H1 (cell line): Measurements from ENCODE around the gene FAM168B. TPM values are rescaled to one million over a fixed set of nuclear protein-coding genes. Genes with fewer than 3 reads are reported as not detected.

Source experiments
- CTCF ChIA-PET: fragments of 300-600 bp; sonication (Branson Sonifier 250); formaldehyde crosslinking; loops from one replicate; lab custom pipeline; 2021; ENCODE audit not compliant: partially characterized antibody; lab: Charles Lee
- POLR2A ChIA-PET: fragments of 300-600 bp; sonication (Branson Sonifier 250); formaldehyde crosslinking; loops from one replicate; lab custom pipeline; 2021; ENCODE audit warnings: inconsistent platforms; ENCODE audit not compliant: partially characterized antibody; lab: Charles Lee
- DNase-seq, 2 experiments: peaks; one replicate each; pipeline versions ENCODE4 v3.0.0 to v3.0.0-alpha.2; 2010 to 2022; ENCODE audit warnings: low spot score in 2 of 2, low read depth in 1 of 2, mixed read lengths in 1 of 2
- FAIRE-seq: peaks from 2 replicates; lab custom pipeline; 2011; peaks lifted over from hg19 to GRCh38; lab: Jason Lieb, UNC
- H2AFZ ChIP-seq: 2 replicates; pipeline ENCODE4 v1.8.1; 2012; ENCODE audit warnings: low read length, inconsistent platforms
- H2AK5ac ChIP-seq: 2 replicates; pipeline ENCODE4 v1.6.1; 2013; ENCODE audit warnings: low read depth, low read length
- H2BK120ac ChIP-seq: replicated peaks from 2 replicates; pipeline ENCODE3; 2013; ENCODE audit warnings: low read depth, low read length, inconsistent platforms
- H2BK12ac ChIP-seq: 2 replicates; pipeline ENCODE4 v1.6.1; 2013; ENCODE audit warnings: low read depth, low read length
- H2BK15ac ChIP-seq: 2 replicates; pipeline ENCODE4 v1.6.1; 2013; ENCODE audit warnings: low read length
- H2BK20ac ChIP-seq: 2 replicates; pipeline ENCODE4 v1.6.1; 2013; ENCODE audit warnings: low read length
- H2BK5ac ChIP-seq: 2 replicates; pipeline ENCODE4 v1.6.1; 2013; ENCODE audit warnings: low read depth, low read length
- H3K14ac ChIP-seq: 2 replicates; pipeline ENCODE4 v1.6.1; 2013; ENCODE audit warnings: inconsistent platforms; ENCODE audit not compliant: insufficient read length
- H3K18ac ChIP-seq: 2 replicates; pipeline ENCODE4 v1.6.1; 2013; ENCODE audit warnings: low read length; ENCODE audit errors: extremely low read depth
- H3K23ac ChIP-seq: 2 replicates; pipeline ENCODE4 v1.6.1; 2013; ENCODE audit warnings: inconsistent platforms; ENCODE audit not compliant: insufficient read length
- H3K23me2 ChIP-seq: 2 replicates; pipeline ENCODE4 v1.6.1; 2013; ENCODE audit warnings: low read depth, low read length
- H3K27ac ChIP-seq: 2 replicates; pipeline ENCODE4 v1.6.1; 2011; ENCODE audit warnings: low read depth, low read length, inconsistent platforms
- H3K27me3 ChIP-seq, 4 experiments: replicated peaks in 1 of 4; 1 replicate in 1 of 4; 2 replicates in 3 of 4; pipeline versions ENCODE4 v1.6.1 to v1.8.1; 2011 to 2013; ENCODE audit warnings: low read length in 3 of 4, mild to moderate bottlenecking in 3 of 4, inconsistent platforms in 2 of 4, mixed read lengths in 2 of 4, moderate library complexity in 1 of 4; ENCODE audit not compliant: control insufficient read depth in 3 of 4, insufficient read depth in 3 of 4; ENCODE audit errors: extremely low read depth in 1 of 4
- H3K36me3 ChIP-seq, 4 experiments: 2 replicates each; pipeline versions ENCODE4 v1.6.1 to v1.8.1; 2011 to 2013; ENCODE audit warnings: mild to moderate bottlenecking in 4 of 4, low read length in 3 of 4, moderate library complexity in 2 of 4, control low read depth in 1 of 4, inconsistent platforms in 1 of 4; ENCODE audit not compliant: insufficient read depth in 4 of 4, control insufficient read depth in 2 of 4
- H3K4ac ChIP-seq: replicated peaks from 2 replicates; pipeline ENCODE3; 2013; ENCODE audit warnings: low read length, low read depth, mixed read lengths, inconsistent platforms; ENCODE audit not compliant: insufficient read length
- H3K4me1 ChIP-seq, 4 experiments: replicated peaks in 1 of 4; 1 replicate in 1 of 4; 2 replicates in 3 of 4; pipeline versions ENCODE4 v1.6.1 to v1.8.1; 2011 to 2013; ENCODE audit warnings: low read length in 3 of 4, inconsistent platforms in 2 of 4, mixed read lengths in 1 of 4; ENCODE audit not compliant: insufficient read depth in 4 of 4, control insufficient read depth in 3 of 4
- H3K4me2 ChIP-seq, 2 experiments: 2 replicates each; pipeline versions ENCODE4 v1.6.1 to v1.8.1; 2011 to 2013; ENCODE audit warnings: low read depth in 2 of 2, low read length in 2 of 2, control low read depth in 1 of 2, inconsistent platforms in 1 of 2, mild to moderate bottlenecking in 1 of 2; ENCODE audit not compliant: insufficient read depth in 1 of 2
- H3K4me3 ChIP-seq, 4 experiments: fragments of 200-600, 300-600 bp in 1 of 4; sonication (generic), shearing (Covaris generic), sonication (Bioruptor Twin) in 1 of 4; 2 replicates each; pipeline versions ENCODE4 v1.5.1 to v1.8.1; 2011 to 2016; ENCODE audit warnings: low read length in 4 of 4, low read depth in 3 of 4, control low read depth in 2 of 4, inconsistent platforms in 2 of 4, mild to moderate bottlenecking in 2 of 4, mixed read lengths in 1 of 4, moderate library complexity in 1 of 4; ENCODE audit not compliant: insufficient read depth in 2 of 4; ENCODE audit errors: extremely low read depth in 1 of 4
- H3K56ac ChIP-seq: replicated peaks from 2 replicates; pipeline ENCODE3; 2013; ENCODE audit warnings: low read depth, mild to moderate bottlenecking, mixed read lengths, low read length, inconsistent platforms; ENCODE audit not compliant: insufficient read length
- H3K79me1 ChIP-seq: 2 replicates; pipeline ENCODE4 v1.6.1; 2013; ENCODE audit warnings: low read depth, low read length, control low read depth
- H3K79me2 ChIP-seq, 2 experiments: 2 replicates each; pipeline versions ENCODE4 v1.6.1 to v1.8.1; 2012 to 2013; ENCODE audit warnings: low read length in 2 of 2, mild to moderate bottlenecking in 2 of 2, inconsistent platforms in 1 of 2; ENCODE audit not compliant: insufficient read depth in 2 of 2, control insufficient read depth in 1 of 2
- H3K9ac ChIP-seq, 4 experiments: replicated peaks in 1 of 4; 1 replicate in 1 of 4; 2 replicates in 3 of 4; pipeline versions ENCODE4 v1.6.1 to v1.8.1; 2011 to 2013; ENCODE audit warnings: low read depth in 3 of 4, low read length in 3 of 4, control low read depth in 2 of 4, mild to moderate bottlenecking in 2 of 4, moderate library complexity in 2 of 4, inconsistent platforms in 1 of 4; ENCODE audit errors: extremely low read depth in 1 of 4
- H3K9me3 ChIP-seq, 2 experiments: 2 replicates each; pipeline versions ENCODE4 v1.6.1 to v1.8.1; 2012 to 2013; ENCODE audit warnings: mild to moderate bottlenecking in 2 of 2, moderate library complexity in 2 of 2, control low read depth in 1 of 2, inconsistent platforms in 1 of 2, low read depth in 1 of 2, low read length in 1 of 2, mixed read lengths in 1 of 2; ENCODE audit not compliant: insufficient read depth in 2 of 2
- H4K20me1 ChIP-seq, 2 experiments: replicated peaks in 1 of 2; 2 replicates each; pipeline versions ENCODE3 to v1.8.1; 2011 to 2013; ENCODE audit warnings: inconsistent platforms in 2 of 2, low read length in 2 of 2, mild to moderate bottlenecking in 1 of 2; ENCODE audit not compliant: insufficient read depth in 2 of 2, control insufficient read depth in 1 of 2
- H4K5ac ChIP-seq: 2 replicates; pipeline ENCODE4 v1.6.1; 2013; ENCODE audit warnings: low read length, low read depth, mixed read lengths, inconsistent platforms; ENCODE audit not compliant: insufficient read length
- H4K8ac ChIP-seq: 2 replicates; pipeline ENCODE4 v1.8.0; 2013; ENCODE audit warnings: mild to moderate bottlenecking, moderate library complexity, low read length, inconsistent platforms; ENCODE audit not compliant: insufficient read depth; ENCODE audit errors: extremely low read depth
- H4K91ac ChIP-seq: replicated peaks from 2 replicates; pipeline ENCODE3; 2013; ENCODE audit warnings: low read length, mixed read lengths, inconsistent platforms; ENCODE audit not compliant: insufficient read length
- ASH2L ChIP-seq: fragments of 200-600, 300-600 bp; sonication (generic); IDR thresholded peaks from one replicate; pipeline ENCODE4 v1.7.1; 2017; ENCODE audit warnings: low read length
- EZH2 ChIP-seq: fragments of 200-600 bp; sonication (generic); IDR thresholded peaks from 2 replicates; pipeline ENCODE4 v1.7.1; 2012; ENCODE audit warnings: low read depth, mild to moderate bottlenecking, moderate library complexity, low read length, inconsistent platforms; ENCODE audit not compliant: severe bottlenecking
- FOSL1 ChIP-seq: IDR thresholded peaks from 2 replicates; pipeline ENCODE4 v1.6.1; 2011; ENCODE audit warnings: mild to moderate bottlenecking, low read depth, low read length, moderate library complexity; ENCODE audit not compliant: insufficient read depth
- GABPA ChIP-seq: IDR thresholded peaks from 2 replicates; pipeline ENCODE4 v1.6.1; 2011; ENCODE audit warnings: mild to moderate bottlenecking, low read length, moderate library complexity, borderline replicate concordance; ENCODE audit not compliant: insufficient read depth
- HDAC6 ChIP-seq: IDR thresholded peaks from one replicate; pipeline ENCODE4 v1.7.1; 2012; ENCODE audit warnings: low read depth, mild to moderate bottlenecking, inconsistent platforms, low read length, moderate library complexity
- JUN ChIP-seq: IDR thresholded peaks from 2 replicates; pipeline ENCODE4 v1.6.1; 2011; ENCODE audit warnings: low read depth, mild to moderate bottlenecking, improper control_type of control experiment, low read length
- KDM1A ChIP-seq: fragments of 200-600, 300-600 bp; sonication (generic); IDR thresholded peaks from 2 replicates; pipeline ENCODE4 v1.7.1; 2016; ENCODE audit warnings: mild to moderate bottlenecking, low read length, borderline replicate concordance
- SIN3A ChIP-seq, 2 experiments: IDR thresholded peaks in 1 of 2; conservative IDR thresholded peaks in 1 of 2; 2 replicates each; pipeline ENCODE4 v1.6.1; 2011 to 2012; ENCODE audit warnings: low read length in 2 of 2, improper control_type of control experiment in 1 of 2, low read depth in 1 of 2, mild to moderate bottlenecking in 1 of 2
- SP4 ChIP-seq: IDR thresholded peaks from 2 replicates; pipeline ENCODE4 v1.6.1; 2012; ENCODE audit warnings: low read length, inconsistent platforms
- TAF1 ChIP-seq: IDR thresholded peaks from 2 replicates; pipeline ENCODE4 v1.6.1; 2011; ENCODE audit warnings: mild to moderate bottlenecking, low read depth, low read length
- ZNF274 ChIP-seq: IDR thresholded peaks from 2 replicates; pipeline ENCODE4 v1.7.0; 2012; ENCODE audit warnings: low read length, borderline replicate concordance; ENCODE audit errors: extremely low read depth
- polyA plus RNA-seq, 7 experiments: library from polyadenylated mRNA; depleted of rRNA in 3 of 7; stranded (reverse) in 5 of 7; unstranded in 2 of 7; fragments of >200 nt in 5 of 7; fragments of 200-250 nt in 2 of 7; gene quantifications; 1 replicate in 5 of 7; 2 replicates in 1 of 7; 4 replicates in 1 of 7; pipeline versions ENCODE4 v1.2.1 to v1.2.3, GENCODE V29; 2011 to 2013; ENCODE audit warnings: missing spikeins in 2 of 7, mixed read lengths in 2 of 7
- total RNA-seq: library from RNA; stranded (reverse); fragmentation: NEBNext Ultra II Directional; extraction: Animal tissue kit (Norgen Biotek cat#: 25700); gene quantifications from 2 replicates; pipeline ENCODE4 v1.2.1, GENCODE V29; 2021

FAM168B gene
- total and polyA plus RNA-seq, 2 of the 8 experiments (the other 6 are each of a cell fraction or from before 2014, with no cell fraction given): 61.9 to 123 TPM

GRCh38 chr2:131014141-131014540 lies 79.1 kb downstream of the FAM168B start:
- no peaks in the 10 kb centered on the region for H3K27me3 ChIP-seq
- no peak overlapping the region for H4K91ac ChIP-seq
- H3K18ac ChIP-seq: no peak overlapping the region
- no peak overlapping the region for H3K9ac ChIP-seq
- no peak overlapping the region for H2BK5ac ChIP-seq
- H2AK5ac ChIP-seq: no peak overlapping the region
- no peaks in the 10 kb centered on the region for H3K23me2 ChIP-seq
- no peaks in the 10 kb centered on the region for H4K20me1 ChIP-seq
- H2BK15ac ChIP-seq: no peak overlapping the region
- no peak overlapping the region for H3K27ac ChIP-seq
- H3K4me3 ChIP-seq: no peak overlapping the region
- no peak overlapping the region for H4K5ac ChIP-seq
- H3K23ac ChIP-seq: no peak overlapping the region
- no peak overlapping the region for H3K4me2 ChIP-seq
- FAIRE-seq (no peak), DNase-seq (no peak)
- H4K8ac ChIP-seq: no peak overlapping the region
- H3K79me2 ChIP-seq: no peaks in the 10 kb centered on the region
- no peaks in the 10 kb centered on the region for H3K9me3 ChIP-seq
- ChIA-PET CTCF (interaction anchor here (1.2 to 2.2 kb wide), 2 partner anchors 9 to 11 kb away, joined by 3 to 7 read pairs; no protein-coding TSS in a partner anchor), POLR2A (no interaction called here)
- no peak overlapping the region for H3K14ac ChIP-seq
- no peak overlapping the region for H2BK20ac ChIP-seq
- peaks cover 0 to 3% (median 0%) of the 10 kb centered on the region in 4 experiments; a peak in 2 of 7 replicates for H3K4me1 ChIP-seq
- no peak overlapping the region for H2AFZ ChIP-seq
- H2BK120ac ChIP-seq: no peak overlapping the region
- no peak overlapping the region for H2BK12ac ChIP-seq
- no peak for TF ChIP-seq TAF1
- TF ChIP-seq FOSL1: no peak
- TF ChIP-seq ASH2L: no peak
- TF ChIP-seq JUN: no peak
- no peak for TF ChIP-seq HDAC6
- no peak for TF ChIP-seq GABPA
- TF ChIP-seq EZH2: no peak
- no peak for TF ChIP-seq ZNF274
- TF ChIP-seq SIN3A (conservative IDR thresholded peaks at IDR 0.05 in 1 of 2, IDR thresholded peaks at IDR 0.05 in 1 of 2; ENCODE audit: low read depth in 1 of 2, low read length in 2 of 2): no peak
- TF ChIP-seq SP4: no peak
- TF ChIP-seq KDM1A: no peak
- no peak overlapping the region for H3K4ac ChIP-seq
- no peaks in the 10 kb centered on the region for H3K79me1 ChIP-seq
- no peaks in the 10 kb centered on the region for H3K36me3 ChIP-seq
- H3K56ac ChIP-seq: no peak overlapping the region
